OCI-M2 (cell line): ENCODE data around the gene KRT81.

ENCODE experiments used
- DNase-seq: peaks from one replicate; lab custom pipeline; 2025; ENCODE audit not compliant: unreplicated experiment; lab: John Stamatoyannopoulos, UW

The KRT81 gene

GRCh38 chr12:52291267-52291935 lies at the start of gene KRT81:
TSS of gene KRT81 (minus strand) at chr12:52291534. CDS start at chr12:52291465, 69 bp downstream.
- no peak for DNase-seq

GRCh38 chr12:52338241-52338960 lies 47.1 kb upstream of the KRT81 start:
- DNase-seq = no peak

- no peak for DNase-seq
Observed at GRCh38 chr12:52337054-52337453, 45.7 kb upstream of the KRT81 start.

GRCh38 chr12:52336641-52337040 lies 45.3 kb upstream of the KRT81 start:
- DNase-seq = no peak

GRCh38 chr12:52335598-52336262 lies 44.4 kb upstream of the KRT81 start:
- DNase-seq = no peak

GRCh38 chr12:52334185-52334584 lies 42.9 kb upstream of the KRT81 start:
- DNase-seq = no peak

GRCh38 chr12:52333321-52333720 lies 42.0 kb upstream of the KRT81 start:
- DNase-seq = no peak

GRCh38 chr12:52332381-52332780 lies 41.0 kb upstream of the KRT81 start:
- DNase-seq = no peak

- DNase-seq = no peak
Observed at GRCh38 chr12:52331833-52332232, 40.5 kb upstream of the KRT81 start.

- DNase-seq = no peak
Observed at GRCh38 chr12:52331039-52331438, 39.7 kb upstream of the KRT81 start.

- no peak for DNase-seq
Observed at GRCh38 chr12:52327830-52328500, 36.6 kb upstream of the KRT81 start.

GRCh38 chr12:52327052-52327829 lies 35.9 kb upstream of the KRT81 start:
- DNase-seq = no peak

- no peak for DNase-seq
Observed at GRCh38 chr12:52324153-52324444, 32.8 kb upstream of the KRT81 start.

GRCh38 chr12:52323416-52324152 lies 32.2 kb upstream of the KRT81 start:
- no peak for DNase-seq

- no peak for DNase-seq
Observed at GRCh38 chr12:52323001-52323400, 31.7 kb upstream of the KRT81 start.

GRCh38 chr12:52322069-52322468 lies 30.7 kb upstream of the KRT81 start:
- no peak for DNase-seq

GRCh38 chr12:52321418-52321817 lies 30.1 kb upstream of the KRT81 start:
- no peak for DNase-seq

- DNase-seq = no peak
Observed at GRCh38 chr12:52320784-52321400, 29.6 kb upstream of the KRT81 start, which contains the start of gene KRT83. TSS of gene KRT83 (minus strand) at chr12:52321398. CDS start at chr12:52321335, 63 bp downstream.

- DNase-seq = no peak
Observed at GRCh38 chr12:52319097-52319496, 27.8 kb upstream of the KRT81 start.
